ENCODE results near the gene CIRBP.

Gene CIRBP

GRCh38 chr19:1230783-1231489, 38.2 kb upstream of the CIRBP start:
- DNase-seq (ENCODE audit: low spot score), result no peak

- DNase-seq (ENCODE audit: low spot score), result no peak
Measured at GRCh38 chr19:1231729-1232637, 37.1 kb upstream of the CIRBP start.

- DNase-seq (ENCODE audit: low spot score), result peak; percentile 68
Measured at GRCh38 chr19:1232652-1233072, 36.5 kb upstream of the CIRBP start.

GRCh38 chr19:1233115-1233667, 35.9 kb upstream of the CIRBP start:
- no peak for DNase-seq (ENCODE audit: low spot score)

GRCh38 chr19:1234051-1234954, 34.8 kb upstream of the CIRBP start:
- DNase-seq (ENCODE audit: low spot score), result no peak

- no peak for DNase-seq (ENCODE audit: low spot score)
Measured at GRCh38 chr19:1234955-1235380, 34.2 kb upstream of the CIRBP start.

- DNase-seq (ENCODE audit: low spot score), result no peak
Measured at GRCh38 chr19:1235625-1236538, 33.2 kb upstream of the CIRBP start.

- DNase-seq (ENCODE audit: low spot score), result peak; percentile 53
Measured at GRCh38 chr19:1236576-1236975, 32.6 kb upstream of the CIRBP start.

- DNase-seq (ENCODE audit: low spot score), result peak; percentile 77
Measured at GRCh38 chr19:1237027-1237659, 32.0 kb upstream of the CIRBP start.

- DNase-seq (ENCODE audit: low spot score), result peak; percentile 75
Measured at GRCh38 chr19:1237754-1238368, 31.3 kb upstream of the CIRBP start, which contains the start of gene CBARP. Gene CBARP, minus strand, starts transcription at chr19:1238005. Its CDS starts 1,905 bp downstream, at chr19:1236100.

- no peak for DNase-seq (ENCODE audit: low spot score)
Measured at GRCh38 chr19:1238369-1239303, 30.5 kb upstream of the CIRBP start.

- DNase-seq (ENCODE audit: low spot score), result no peak
Measured at GRCh38 chr19:1239420-1239795, 29.7 kb upstream of the CIRBP start.

GRCh38 chr19:1239796-1240737, 29.1 kb upstream of the CIRBP start:
- DNase-seq (ENCODE audit: low spot score), result peak; percentile 100

GRCh38 chr19:1240925-1241324, 28.2 kb upstream of the CIRBP start:
- no peak for DNase-seq (ENCODE audit: low spot score)

- DNase-seq (ENCODE audit: low spot score), result peak; percentile 98
Measured at GRCh38 chr19:1241417-1242095, 27.6 kb upstream of the CIRBP start, which contains the start of gene ATP5F1D. Gene ATP5F1D, plus strand, starts transcription at chr19:1241751. Its CDS starts 100 bp downstream, at chr19:1241851.

All from AG08396 (cell line).